Liver (tissue), 3 donors: ENCODE measurements around the gene TACSTD2.

Experiments used
- ATF3 ChIP-seq: IDR thresholded peaks from 2 replicates; pipeline ENCODE4 v1.6.1; 2016; ENCODE audit warnings: antibody characterized with exemption
- CTCF ChIP-seq: fragments of 150-350 bp; IDR thresholded peaks from 2 replicates; pipeline ENCODE4 v1.5.1; 2017; ENCODE audit warnings: improper control_type of control experiment, low read depth, low read length; ENCODE audit not compliant: missing input control
- EGR1 ChIP-seq, 2 donors: IDR thresholded peaks; 2 replicates each; pipeline ENCODE4 v1.6.1; 2016 to 2018; ENCODE audit warnings: antibody characterized with exemption in 2 of 2, low read depth in 2 of 2
- HNF4G ChIP-seq: IDR thresholded peaks from 2 replicates; pipeline ENCODE4 v1.6.1; 2016; ENCODE audit warnings: antibody characterized with exemption
- JUND ChIP-seq, 2 donors: IDR thresholded peaks; 2 replicates each; pipeline ENCODE4 v1.6.1; 2016; ENCODE audit warnings: antibody characterized with exemption in 2 of 2
- MAX ChIP-seq: IDR thresholded peaks from 2 replicates; pipeline ENCODE4 v1.6.1; 2016; ENCODE audit warnings: antibody characterized with exemption
- RAD21 ChIP-seq, 2 donors: IDR thresholded peaks; 2 replicates each; pipeline ENCODE4 v1.6.1; 2016; ENCODE audit warnings: antibody characterized with exemption in 2 of 2, mild to moderate bottlenecking in 2 of 2
- REST ChIP-seq: IDR thresholded peaks from 2 replicates; pipeline ENCODE4 v1.6.1; 2016; ENCODE audit warnings: antibody characterized with exemption, mild to moderate bottlenecking
- TAF1 ChIP-seq: conservative IDR thresholded peaks from 2 replicates; pipeline ENCODE4 v1.6.1; 2016; ENCODE audit warnings: antibody characterized with exemption, mild to moderate bottlenecking
- YY1 ChIP-seq: IDR thresholded peaks from 2 replicates; pipeline ENCODE4 v1.6.1; 2016; ENCODE audit warnings: antibody characterized with exemption, mild to moderate bottlenecking
- donor health status: healthy.
- donor health status: healthy.

GRCh38 chr1:58568271-58568860, 8.7 kb downstream of the TACSTD2 start:
- TF ChIP-seq YY1, result no peak
- no peak for TF ChIP-seq CTCF
- no peak for TF ChIP-seq JUND (IDR thresholded peaks at IDR 0.05)
- no peak for TF ChIP-seq EGR1 (IDR thresholded peaks at IDR 0.05; ENCODE audit: low read depth in 2 of 2)
- no peak for TF ChIP-seq REST
- TF ChIP-seq TAF1, result no peak
- TF ChIP-seq HNF4G, result no peak
- no peak for TF ChIP-seq MAX
- TF ChIP-seq RAD21 (IDR thresholded peaks at IDR 0.05), result no peak
- no peak for TF ChIP-seq ATF3
